IPS-NIHi7 (cell line): ENCODE data around the gene DOCK2.
"Not testable (repeated sequence)": the region's sequence is repeated elsewhere in the genome, so short reads cannot be mapped to it uniquely, and the experiment has no call there.

Experiments used
- DNase-seq: peaks from one replicate; pipeline ENCODE4 v3.0.0; 2012; ENCODE audit warnings: mixed read lengths; ENCODE audit errors: extremely low spot score

DOCK2 gene

GRCh38 chr5:169637085-169637548 is at the start of gene DOCK2:
TSS of gene DOCK2 (plus strand) at chr5:169637275. CDS start at chr5:169637327, 52 bp downstream.
- DNase-seq = peak; percentile 43

GRCh38 chr5:169590602-169591001 is 46.5 kb upstream of the DOCK2 start:
- no peak for DNase-seq

- no peak for DNase-seq
Measured at GRCh38 chr5:169591636-169592035, 45.4 kb upstream of the DOCK2 start.

GRCh38 chr5:169592937-169593650 is 44.0 kb upstream of the DOCK2 start:
- no peak for DNase-seq

GRCh38 chr5:169595172-169595820 is 41.8 kb upstream of the DOCK2 start:
- DNase-seq = no peak

- DNase-seq = no peak
Measured at GRCh38 chr5:169599451-169599850, 37.6 kb upstream of the DOCK2 start.

GRCh38 chr5:169602535-169602934 is 34.5 kb upstream of the DOCK2 start:
- DNase-seq = no peak

- DNase-seq = no peak
Measured at GRCh38 chr5:169606279-169606678, 30.8 kb upstream of the DOCK2 start.

GRCh38 chr5:169607882-169608281 is 29.2 kb upstream of the DOCK2 start:
- DNase-seq = no peak

- no peak for DNase-seq
Measured at GRCh38 chr5:169609716-169610115, 27.4 kb upstream of the DOCK2 start.

- DNase-seq = no peak
Measured at GRCh38 chr5:169610606-169611005, 26.5 kb upstream of the DOCK2 start.

- DNase-seq = no peak
Measured at GRCh38 chr5:169615561-169615960, 21.5 kb upstream of the DOCK2 start.

- DNase-seq = not testable (repeated sequence)
Measured at GRCh38 chr5:169624307-169624706, 12.8 kb upstream of the DOCK2 start.

- no peak for DNase-seq
Measured at GRCh38 chr5:169626779-169627178, 10.3 kb upstream of the DOCK2 start.

GRCh38 chr5:169627551-169627950 is 9.5 kb upstream of the DOCK2 start:
- DNase-seq = no peak

GRCh38 chr5:169628892-169629291 is 8.2 kb upstream of the DOCK2 start:
- DNase-seq = no peak

GRCh38 chr5:169629847-169630548 is 7.1 kb upstream of the DOCK2 start:
- DNase-seq = no peak

- DNase-seq = no peak
Measured at GRCh38 chr5:169631360-169631759, 5.7 kb upstream of the DOCK2 start.

- no peak for DNase-seq
Measured at GRCh38 chr5:169632946-169633345, 4.1 kb upstream of the DOCK2 start.

- DNase-seq = no peak
Measured at GRCh38 chr5:169634606-169635005, 2.5 kb upstream of the DOCK2 start.

- DNase-seq = no peak
Measured at GRCh38 chr5:169635936-169636335, 1.1 kb upstream of the DOCK2 start.

- no peak for DNase-seq
Measured at GRCh38 chr5:169636477-169637084, 494 bp upstream of the DOCK2 start.
